B cell (primary cell): ENCODE data around the gene GMIP. TPM values are rescaled to one million over a fixed set of nuclear protein-coding genes. Genes with fewer than 3 reads are reported as not detected.
A peak's percentile ranks its signal among the peaks of the same experiment; 100 is the strongest.

Experiments
- ATAC-seq: fragments of 200-7000 bp; cut with Tn5 transposase; one replicate; pipeline ENCODE4 v1.10.0; 2021; ENCODE audit warnings: low read depth, mild to moderate bottlenecking, moderate number of reproducible peaks, moderate library complexity
- CTCF ChIA-PET: fragments of 350-600 bp; sonication (Branson Sonifier 250); formaldehyde crosslinking; loops from one replicate; lab custom pipeline; 2021; ENCODE audit warnings: antibody characterized with exemption, inconsistent platforms; lab: Charles Lee
- POLR2A ChIA-PET: fragments of 350-600 bp; sonication (Branson Sonifier 250); formaldehyde crosslinking; loops from one replicate; lab custom pipeline; 2021; ENCODE audit warnings: antibody characterized with exemption; lab: Charles Lee
- DNase-seq: peaks from one replicate; pipeline ENCODE4 v3.0.0; 2013
- H2AFZ ChIP-seq: 2 replicates; pipeline ENCODE4 v1.6.1; 2012; ENCODE audit warnings: mild to moderate bottlenecking, low read depth, low read length; ENCODE audit not compliant: insufficient read depth, poor library complexity, severe bottlenecking
- H3K27ac ChIP-seq, 2 donors: 1 replicate in 1 of 2; 2 replicates in 1 of 2; pipeline ENCODE4 v1.5.1; 2012 to 2013; ENCODE audit warnings: low read length in 2 of 2, mild to moderate bottlenecking in 2 of 2, moderate library complexity in 1 of 2
- H3K27me3 ChIP-seq, 4 experiments: fragments of 200-600 bp in 1 of 4; sonication (generic) in 1 of 4; replicated peaks in 1 of 4; 1 replicate in 2 of 4; 2 replicates in 2 of 4; pipeline versions ENCODE4 v1.6.1 to v1.7.0; 2013 to 2016; ENCODE audit warnings: low read length in 3 of 4, mild to moderate bottlenecking in 2 of 4, mixed read lengths in 1 of 4, moderate library complexity in 1 of 4; ENCODE audit not compliant: insufficient read depth in 4 of 4, control insufficient read depth in 3 of 4; ENCODE audit errors: control extremely low read depth in 1 of 4
- H3K36me3 ChIP-seq, 2 experiments: replicated peaks in 1 of 2; 1 replicate in 1 of 2; 2 replicates in 1 of 2; pipeline versions ENCODE4 v1.6.1 to v1.7.1; 2013; ENCODE audit warnings: low read length in 1 of 2; ENCODE audit not compliant: insufficient read depth in 2 of 2, control insufficient read depth in 1 of 2; ENCODE audit errors: control extremely low read depth in 1 of 2, extremely low read depth in 1 of 2
- H3K4me1 ChIP-seq, 2 donors: fragments of 200-600 bp in 1 of 2; sonication (generic) in 1 of 2; 1 replicate in 1 of 2; 2 replicates in 1 of 2; pipeline versions ENCODE4 v1.5.1 to v1.6.1; 2013 to 2017; ENCODE audit warnings: low read length in 2 of 2; ENCODE audit not compliant: control insufficient read depth in 2 of 2, insufficient read depth in 2 of 2
- H3K4me2 ChIP-seq: replicated peaks from 2 replicates; pipeline ENCODE3; 2012; ENCODE audit warnings: mild to moderate bottlenecking, low read depth, low read length; ENCODE audit not compliant: poor library complexity, severe bottlenecking
- H3K4me3 ChIP-seq, 5 experiments: fragments of 200-600 bp in 1 of 5; sonication (generic) in 1 of 5; 1 replicate in 3 of 5; 2 replicates in 2 of 5; pipeline versions ENCODE4 v1.5.1 to v1.7.0; 2011 to 2016; ENCODE audit warnings: low read length in 4 of 5, mild to moderate bottlenecking in 4 of 5, low read depth in 2 of 5, control low read depth in 1 of 5, moderate library complexity in 1 of 5; ENCODE audit not compliant: insufficient read depth in 1 of 5; ENCODE audit errors: control extremely low read depth in 1 of 5, extremely low read depth in 1 of 5
- H3K79me2 ChIP-seq: fragments of 200-600 bp; sonication (generic); one replicate; pipeline ENCODE4 v1.6.0; 2016; ENCODE audit warnings: low read length; ENCODE audit not compliant: control insufficient read depth, insufficient read depth
- H3K9ac ChIP-seq: fragments of 200-600 bp; sonication (generic); 2 replicates; pipeline ENCODE4 v1.6.1; 2017; ENCODE audit warnings: mild to moderate bottlenecking, low read length, moderate library complexity
- H3K9me3 ChIP-seq, 3 donors: one replicate each; pipeline versions ENCODE4 v1.6.1 to v1.7.1; 2013; ENCODE audit warnings: low read length in 2 of 3; ENCODE audit not compliant: control insufficient read depth in 2 of 3, insufficient read depth in 1 of 3; ENCODE audit errors: control extremely low read depth in 1 of 3
- H4K20me1 ChIP-seq: 2 replicates; pipeline ENCODE4 v1.6.0; 2012; ENCODE audit warnings: mild to moderate bottlenecking, low read length; ENCODE audit not compliant: insufficient read depth, control insufficient read depth, poor library complexity, severe bottlenecking
- H3K27ac Mint-ChIP-seq: one replicate; pipeline ENCODE4 v1.8.0; 2021; ENCODE audit warnings: mixed read lengths
- H3K27me3 Mint-ChIP-seq: one replicate; pipeline ENCODE4 v1.8.0; 2021; ENCODE audit warnings: mixed read lengths
- H3K4me1 Mint-ChIP-seq: one replicate; pipeline ENCODE4 v1.8.0; 2021; ENCODE audit warnings: mixed read lengths
- H3K4me3 Mint-ChIP-seq: one replicate; pipeline ENCODE4 v1.8.0; 2021; ENCODE audit warnings: mixed read lengths
- H3K9me3 Mint-ChIP-seq: one replicate; pipeline ENCODE4 v1.8.0; 2022; ENCODE audit warnings: mixed read lengths; ENCODE audit not compliant: insufficient read depth
- EZH2 ChIP-seq: IDR thresholded peaks from 2 replicates; pipeline ENCODE4 v1.6.1; 2012; ENCODE audit warnings: borderline replicate concordance, low read depth, mild to moderate bottlenecking, moderate library complexity, low read length; ENCODE audit not compliant: insufficient read depth, poor library complexity, severe bottlenecking
- WGBS: methylation state at CpG from one replicate; pipeline ENCODE4 v1.1.5; 2013; ENCODE audit warnings: missing lambda C conversion rate; ENCODE audit not compliant: insufficient coverage; 5-methylcytosine and 5-hydroxymethylcytosine counted together
- intact Hi-C: fragments of 100-400 bp; cut with micrococcal nuclease; formaldehyde crosslinking; loops from one replicate; pipeline ENCODE4 v1.10.0; 2022
- polyA plus RNA-seq: library from polyadenylated mRNA; depleted of rRNA; stranded (reverse); fragments of >200 nt; gene quantifications from 2 replicates; pipeline ENCODE4 v1.2.3, GENCODE V29; 2012
- total RNA-seq, 2 donors: library from RNA; stranded (reverse); fragments of 120-200 nt in 1 of 2; gene quantifications; 1 replicate in 1 of 2; 2 replicates in 1 of 2; pipeline versions ENCODE4 v1.2.3 to v1.2.4, GENCODE V29; 2013 to 2022
- TF ChIP-seq, protein P1 (sequence below): fragments of 200-600 bp; IDR thresholded peaks from one replicate; pipeline ENCODE4 v1.8.0; 2022; ENCODE audit warnings: antibody characterized with exemption, mild to moderate bottlenecking

GMIP gene
- total and polyA plus RNA-seq, 2 donors (not counting 1 experiment from before 2014, with no cell fraction given) = 57.0 to 112 TPM

DNA sequence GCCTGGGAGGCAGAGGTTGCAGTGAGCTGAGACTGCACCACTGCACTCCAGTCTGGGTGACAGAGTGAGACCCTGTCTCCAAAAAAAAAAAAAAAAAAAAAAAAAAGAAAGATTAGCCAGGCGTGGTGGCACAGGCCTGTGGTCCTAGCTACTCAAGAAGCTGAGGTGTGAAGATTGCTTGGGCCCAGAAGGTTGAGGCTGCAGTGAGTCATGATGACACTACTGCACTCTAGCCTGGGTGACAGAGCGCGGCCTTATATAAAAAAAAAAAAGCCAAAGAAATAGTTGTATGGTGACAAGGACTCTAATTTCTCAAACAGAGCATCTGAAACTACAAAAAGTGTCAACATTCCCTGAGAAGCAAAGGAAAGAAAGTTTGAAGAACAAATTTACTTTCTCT, 28.4 kb downstream of the GMIP start:
- H3K4me1 ChIP-seq = peaks cover 11 to 16% of the 10 kb centered on the region in 2 donors
- H2AFZ ChIP-seq = no peak overlapping the region
- Mint-ChIP-seq H3K4me1 (peaks cover 24% of the 10 kb centered on the region), H3K9me3 (no peaks in the 10 kb centered on the region), H3K4me3 (peak overlapping the region; percentile 52), H3K27me3 (no peaks in the 10 kb centered on the region), H3K27ac (no peak overlapping the region)
- no peaks in the 10 kb centered on the region for H3K9me3 ChIP-seq
- no peak for ATAC-seq
- no peak for DNase-seq
- no peaks in the 10 kb centered on the region for H3K36me3 ChIP-seq
- H3K4me3 ChIP-seq = no peak overlapping the region
- no peaks in the 10 kb centered on the region for H4K20me1 ChIP-seq
- TF ChIP-seq, protein P1, sequence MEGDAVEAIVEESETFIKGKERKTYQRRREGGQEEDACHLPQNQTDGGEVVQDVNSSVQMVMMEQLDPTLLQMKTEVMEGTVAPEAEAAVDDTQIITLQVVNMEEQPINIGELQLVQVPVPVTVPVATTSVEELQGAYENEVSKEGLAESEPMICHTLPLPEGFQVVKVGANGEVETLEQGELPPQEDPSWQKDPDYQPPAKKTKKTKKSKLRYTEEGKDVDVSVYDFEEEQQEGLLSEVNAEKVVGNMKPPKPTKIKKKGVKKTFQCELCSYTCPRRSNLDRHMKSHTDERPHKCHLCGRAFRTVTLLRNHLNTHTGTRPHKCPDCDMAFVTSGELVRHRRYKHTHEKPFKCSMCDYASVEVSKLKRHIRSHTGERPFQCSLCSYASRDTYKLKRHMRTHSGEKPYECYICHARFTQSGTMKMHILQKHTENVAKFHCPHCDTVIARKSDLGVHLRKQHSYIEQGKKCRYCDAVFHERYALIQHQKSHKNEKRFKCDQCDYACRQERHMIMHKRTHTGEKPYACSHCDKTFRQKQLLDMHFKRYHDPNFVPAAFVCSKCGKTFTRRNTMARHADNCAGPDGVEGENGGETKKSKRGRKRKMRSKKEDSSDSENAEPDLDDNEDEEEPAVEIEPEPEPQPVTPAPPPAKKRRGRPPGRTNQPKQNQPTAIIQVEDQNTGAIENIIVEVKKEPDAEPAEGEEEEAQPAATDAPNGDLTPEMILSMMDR = no peak
- no peak for TF ChIP-seq EZH2
- WGBS = no CpG with 5 or more reads among the region's 3 CpGs
- no peaks in the 10 kb centered on the region for H3K27me3 ChIP-seq
- no peak overlapping the region for H3K4me2 ChIP-seq
- ChIA-PET POLR2A (interaction anchor here (0.6 to 0.7 kb wide), 2 partner anchors 13 to 252 kb away, joined by 3 to 5 read pairs; no protein-coding TSS in a partner anchor), CTCF (no interaction called here)
- H3K27ac ChIP-seq = no peak overlapping the region
- intact Hi-C loops = loop anchor here (5.0 kb wide), 1 partner anchor 207 kb away; the partner anchor contains the start of gene ZNF506
- H3K79me2 ChIP-seq = peaks cover 6% of the 10 kb centered on the region
- H3K9ac ChIP-seq = no peak overlapping the region

DNA sequence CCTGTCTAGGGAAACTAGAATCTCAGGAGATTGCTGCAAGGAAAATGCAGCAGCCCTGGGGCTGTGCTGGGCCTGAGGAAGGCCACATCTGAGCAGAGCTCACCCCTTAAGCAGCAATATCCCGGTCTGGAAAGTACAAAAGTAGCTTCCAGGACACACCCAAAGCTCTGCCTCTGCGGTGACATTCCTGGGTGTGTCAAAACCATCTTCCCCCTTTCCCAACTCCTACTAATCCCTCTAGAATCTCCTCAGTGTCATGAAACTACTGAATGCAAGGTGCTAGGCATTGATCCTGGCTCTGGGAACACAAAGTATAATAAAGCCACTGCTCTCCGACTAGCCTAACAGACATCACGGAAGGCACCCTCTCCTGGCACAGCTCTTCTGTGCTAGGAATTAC, 30.0 kb downstream of the GMIP start:
- H3K9ac ChIP-seq = no peak overlapping the region
- no peak overlapping the region for H3K4me3 Mint-ChIP-seq
- intact Hi-C loops = no loop called here
- no peak overlapping the region for H3K4me2 ChIP-seq
- no peak overlapping the region for H3K27ac Mint-ChIP-seq
- ChIA-PET CTCF (interaction anchor here (1.4 kb wide), 1 partner anchor 81 kb away, joined by 6 read pairs; no protein-coding TSS in a partner anchor), POLR2A (interaction anchor here (0.7 kb wide), 1 partner anchor 9 kb away, joined by 5 read pairs; no protein-coding TSS in a partner anchor)
- no peaks in the 10 kb centered on the region for H4K20me1 ChIP-seq
- no peaks in the 10 kb centered on the region for H3K36me3 ChIP-seq
- H3K4me1 ChIP-seq = peaks cover 5 to 8% of the 10 kb centered on the region in 2 donors
- no peaks in the 10 kb centered on the region for H3K9me3 ChIP-seq
- ATAC-seq (no peak), DNase-seq (no peak)
- peaks cover 6% of the 10 kb centered on the region for H3K79me2 ChIP-seq
- no peaks in the 10 kb centered on the region for H3K9me3 Mint-ChIP-seq
- H3K4me3 ChIP-seq = no peak overlapping the region
- H3K27ac ChIP-seq = no peak overlapping the region
- 98% methylated on average over 4 of the region's 4 CpGs for WGBS
- no peaks in the 10 kb centered on the region for H3K27me3 Mint-ChIP-seq
- no peak for TF ChIP-seq EZH2
- TF ChIP-seq, protein P1 = no peak
- H3K27me3 ChIP-seq = no peaks in the 10 kb centered on the region
- peaks cover 15% of the 10 kb centered on the region for H3K4me1 Mint-ChIP-seq
- no peak overlapping the region for H2AFZ ChIP-seq
